Keratinocyte (primary cell): ENCODE data around the gene ATP11A. TPM values are rescaled to one million over a fixed set of nuclear protein-coding genes. Genes with fewer than 3 reads are reported as not detected.

ENCODE experiments used
- DNase-seq: peaks from one replicate; pipeline ENCODE4 v3.0.0-alpha.2; 2011; ENCODE audit warnings: low read depth, missing footprints, low spot score
- FAIRE-seq: peaks from 2 replicates; lab custom pipeline; 2011; peaks lifted over from hg19 to GRCh38; lab: Jason Lieb, UNC
- H2AFZ ChIP-seq: 2 replicates; pipeline ENCODE4 v1.6.0; 2012; ENCODE audit warnings: low read length, control low read depth, inconsistent platforms; ENCODE audit not compliant: control insufficient read depth
- H3K27ac ChIP-seq: 2 replicates; pipeline ENCODE4 v1.5.1; 2011; ENCODE audit warnings: low read length; ENCODE audit not compliant: control insufficient read depth, insufficient read depth
- H3K27me3 ChIP-seq: 3 replicates; pipeline ENCODE4 v1.6.0; 2011; ENCODE audit warnings: low read length; ENCODE audit not compliant: control insufficient read depth, insufficient read depth; ENCODE audit errors: extremely low read depth
- H3K36me3 ChIP-seq, 2 experiments: 2 replicates in 1 of 2; 3 replicates in 1 of 2; pipeline ENCODE4 v1.5.1; 2011; ENCODE audit warnings: low read length in 2 of 2, mild to moderate bottlenecking in 1 of 2; ENCODE audit not compliant: control insufficient read depth in 2 of 2, insufficient read depth in 2 of 2; ENCODE audit errors: extremely low read depth in 1 of 2
- H3K4me1 ChIP-seq: 3 replicates; pipeline ENCODE4 v1.5.1; 2011; ENCODE audit warnings: low read length; ENCODE audit not compliant: control insufficient read depth, insufficient read depth; ENCODE audit errors: extremely low read depth
- H3K4me2 ChIP-seq: 3 replicates; pipeline ENCODE4 v1.6.0; 2011; ENCODE audit warnings: low read depth, low read length; ENCODE audit not compliant: control insufficient read depth, insufficient read depth; ENCODE audit errors: extremely low read depth
- H3K4me3 ChIP-seq, 3 experiments: fragments of 200-600 bp in 1 of 3; sonication (generic) in 1 of 3; 2 replicates in 2 of 3; 3 replicates in 1 of 3; pipeline ENCODE4 v1.5.1; 2011 to 2016; ENCODE audit warnings: low read length in 3 of 3, mild to moderate bottlenecking in 3 of 3, control low read depth in 2 of 3, inconsistent platforms in 1 of 3, low read depth in 1 of 3, mixed read lengths in 1 of 3, mixed run types in 1 of 3, moderate library complexity in 1 of 3; ENCODE audit not compliant: control insufficient read depth in 2 of 3, insufficient read depth in 2 of 3; ENCODE audit errors: extremely low read depth in 1 of 3
- H3K79me2 ChIP-seq: 2 replicates; pipeline ENCODE4 v1.6.0; 2012; ENCODE audit warnings: low read length; ENCODE audit not compliant: control insufficient read depth, insufficient read depth
- H3K9ac ChIP-seq: 3 replicates; pipeline ENCODE4 v1.6.0; 2011; ENCODE audit warnings: low read length; ENCODE audit not compliant: control insufficient read depth, insufficient read depth; ENCODE audit errors: extremely low read depth
- H3K9me1 ChIP-seq: 3 replicates; pipeline ENCODE4 v1.6.0; 2011; ENCODE audit warnings: low read length; ENCODE audit not compliant: control insufficient read depth, insufficient read depth; ENCODE audit errors: extremely low read depth
- H3K9me3 ChIP-seq: 2 replicates; pipeline ENCODE4 v1.5.1; 2012; ENCODE audit warnings: low read depth, low read length; ENCODE audit not compliant: control insufficient read depth
- H4K20me1 ChIP-seq: 3 replicates; pipeline ENCODE4 v1.6.0; 2011; ENCODE audit warnings: low read length; ENCODE audit not compliant: control insufficient read depth, insufficient read depth; ENCODE audit errors: extremely low read depth
- CTCF ChIP-seq, 3 experiments: IDR thresholded peaks in 1 of 3; conservative IDR thresholded peaks in 1 of 3; optimal IDR thresholded peaks in 1 of 3; 2 replicates in 2 of 3; 3 replicates in 1 of 3; pipeline versions ENCODE3 to v1.5.1; 2011; ENCODE audit warnings: low read length in 3 of 3, mild to moderate bottlenecking in 3 of 3, moderate library complexity in 2 of 3, control low read depth in 1 of 3, inconsistent platforms in 1 of 3; ENCODE audit not compliant: insufficient read depth in 2 of 3; ENCODE audit errors: extremely low read depth in 1 of 3
- EZH2 ChIP-seq: IDR thresholded peaks from one replicate; pipeline ENCODE4 v1.6.1; 2012; ENCODE audit warnings: inconsistent platforms, mild to moderate bottlenecking, low read length, moderate library complexity
- dilution Hi-C: fragments of 300-500 bp; cut with MboI; formaldehyde crosslinking; loops from one replicate; pipeline ENCODE4 v1.7.0; 2020; ENCODE audit warnings: low sequenced_read_pairs; ENCODE audit not compliant: extremely low pct_ligation_motif_present
- polyA plus RNA-seq, 5 experiments: library from polyadenylated mRNA; depleted of rRNA in 3 of 5; stranded (reverse) in 3 of 5; stranded (forward) in 1 of 5; unstranded in 1 of 5; fragments of >200 nt; gene quantifications; 1 replicate in 1 of 5; 2 replicates in 3 of 5; 3 replicates in 1 of 5; pipeline versions ENCODE4 v1.2.1 to v1.2.3, GENCODE V29; 2011 to 2012; ENCODE audit warnings: missing spikeins in 2 of 5, low read depth in 1 of 5, low replicate concordance in 1 of 5

The ATP11A gene
- polyA plus RNA-seq, 1 donor (not counting 4 experiments of a cell fraction or from before 2014, with no cell fraction given) = 4.3 TPM

GRCh38 chr13:112733661-112734379 is 44.0 kb downstream of the ATP11A start:
- Histone ChIP-seq H3K9me3 (no peaks in the 10 kb centered on the region), H4K20me1 (no peaks in the 10 kb centered on the region), H3K79me2 (peaks cover 12% of the 10 kb centered on the region), H3K4me1 (no peaks in the 10 kb centered on the region), H3K4me3 (no peak overlapping the region), H2AFZ (no peak overlapping the region), H3K27ac (no peak overlapping the region), H3K9ac (no peak overlapping the region), H3K4me2 (no peak overlapping the region), H3K27me3 (no peaks in the 10 kb centered on the region), H3K36me3 (no peaks in the 10 kb centered on the region), H3K9me1 (no peaks in the 10 kb centered on the region)
- dilution Hi-C loops = no loop called here
- DNase-seq (no peak), FAIRE-seq (no peak)
- no peak for TF ChIP-seq EZH2
- TF ChIP-seq CTCF (optimal IDR thresholded peaks at IDR 0.05 in 1 of 3, IDR thresholded peaks at IDR 0.05 in 1 of 3, conservative IDR thresholded peaks at IDR 0.05 in 1 of 3; ENCODE audit: extremely low read depth in 1 of 3, insufficient read depth in 2 of 3, low read length in 3 of 3) = no peak

GRCh38 chr13:112734696-112735547 is 45.1 kb downstream of the ATP11A start:
- no peak for DNase-seq
- H2AFZ ChIP-seq = no peak overlapping the region
- no peak overlapping the region for H3K9ac ChIP-seq
- no peaks in the 10 kb centered on the region for H4K20me1 ChIP-seq
- H3K4me3 ChIP-seq = no peak overlapping the region
- FAIRE-seq = no peak
- no peak overlapping the region for H3K27ac ChIP-seq
- no peak overlapping the region for H3K4me2 ChIP-seq
- H3K9me1 ChIP-seq = no peaks in the 10 kb centered on the region
- H3K9me3 ChIP-seq = no peaks in the 10 kb centered on the region
- no peaks in the 10 kb centered on the region for H3K4me1 ChIP-seq
- H3K36me3 ChIP-seq = no peaks in the 10 kb centered on the region
- peaks cover 6% of the 10 kb centered on the region for H3K79me2 ChIP-seq
- dilution Hi-C loops = no loop called here
- no peaks in the 10 kb centered on the region for H3K27me3 ChIP-seq
- no peak for TF ChIP-seq EZH2
- no peak for TF ChIP-seq CTCF (optimal IDR thresholded peaks at IDR 0.05 in 1 of 3, IDR thresholded peaks at IDR 0.05 in 1 of 3, conservative IDR thresholded peaks at IDR 0.05 in 1 of 3; ENCODE audit: extremely low read depth in 1 of 3, insufficient read depth in 2 of 3, low read length in 3 of 3)
